ENCODE measurements around the gene PDLIM4. TPM values are rescaled to one million over a fixed set of nuclear protein-coding genes. Genes with fewer than 3 reads are reported as not detected.

The PDLIM4 gene
- total RNA-seq, 1 donor from 2014 or later, result 118 TPM

DNA sequence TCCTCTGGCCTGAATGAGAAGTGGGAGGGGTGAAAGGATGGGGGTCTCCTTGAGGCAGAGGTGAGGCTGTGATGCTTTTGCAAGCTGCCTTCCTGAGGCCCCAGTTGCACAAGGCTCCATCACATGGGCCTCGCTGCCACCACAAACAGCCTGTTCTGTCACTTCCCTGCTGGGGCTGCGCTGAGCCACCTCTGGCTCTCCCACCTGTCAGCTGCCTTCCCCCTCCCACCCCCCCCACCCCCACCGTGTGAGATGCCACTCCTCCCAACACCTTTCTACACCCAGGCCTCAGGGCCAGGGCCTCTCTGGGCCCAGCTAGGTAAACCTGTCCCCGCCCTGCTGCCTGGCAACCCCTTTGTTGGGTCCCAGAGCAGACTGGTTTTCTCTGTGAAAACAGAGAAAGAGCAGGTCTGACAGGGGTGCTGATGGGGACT, 4.5 kb upstream of the PDLIM4 start:
- DNase-seq (ENCODE audit: extremely low read depth, low read depth, low spot score), result no peak

DNA sequence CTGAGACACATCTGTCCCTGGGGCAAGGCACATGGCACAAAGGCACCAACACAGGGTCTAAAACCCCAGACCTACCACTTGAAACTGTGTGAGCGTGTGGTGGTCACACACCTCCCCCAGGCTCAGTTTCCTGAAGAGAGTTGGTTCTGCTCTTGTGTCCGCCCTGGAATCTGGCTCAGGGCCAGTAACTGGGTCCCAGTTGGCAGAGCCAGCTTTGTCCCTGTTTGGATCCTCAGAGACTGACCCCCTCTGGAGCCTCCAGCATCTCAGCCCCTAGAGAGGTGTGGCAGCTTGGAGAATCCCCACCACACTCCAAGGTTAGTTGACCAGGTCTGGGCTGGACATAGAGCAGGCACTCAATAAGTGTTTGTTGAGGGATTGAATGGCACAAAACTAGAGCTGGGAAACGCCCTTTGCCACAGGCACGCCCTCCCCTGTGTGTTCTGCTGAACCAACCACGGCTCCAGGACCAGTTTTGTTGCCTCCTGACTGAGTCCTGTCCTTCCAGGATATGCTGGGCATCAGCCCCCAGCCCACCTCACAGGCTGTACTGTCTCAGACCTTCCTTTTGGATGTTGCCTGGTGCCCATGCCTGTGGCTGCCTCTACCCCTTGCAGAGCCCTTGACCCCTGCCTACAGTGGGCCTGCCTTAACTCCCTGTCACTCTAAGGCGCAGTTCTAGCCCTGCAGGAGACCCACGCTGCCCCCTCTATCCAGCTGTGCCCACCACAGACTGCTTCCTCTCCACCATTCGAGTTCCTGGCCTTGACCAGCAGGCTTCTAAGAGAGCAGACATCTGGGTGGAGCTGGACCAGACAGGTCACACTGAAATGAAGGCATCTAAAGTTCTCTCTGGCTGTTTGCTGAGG, 3.8 kb upstream of the PDLIM4 start:
- no peak for DNase-seq (ENCODE audit: extremely low read depth, low read depth, low spot score)

- no peak for DNase-seq (ENCODE audit: extremely low read depth, low read depth, low spot score)
Observed at GRCh38 chr5:132254321-132254977, 3.0 kb upstream of the PDLIM4 start.

DNA sequence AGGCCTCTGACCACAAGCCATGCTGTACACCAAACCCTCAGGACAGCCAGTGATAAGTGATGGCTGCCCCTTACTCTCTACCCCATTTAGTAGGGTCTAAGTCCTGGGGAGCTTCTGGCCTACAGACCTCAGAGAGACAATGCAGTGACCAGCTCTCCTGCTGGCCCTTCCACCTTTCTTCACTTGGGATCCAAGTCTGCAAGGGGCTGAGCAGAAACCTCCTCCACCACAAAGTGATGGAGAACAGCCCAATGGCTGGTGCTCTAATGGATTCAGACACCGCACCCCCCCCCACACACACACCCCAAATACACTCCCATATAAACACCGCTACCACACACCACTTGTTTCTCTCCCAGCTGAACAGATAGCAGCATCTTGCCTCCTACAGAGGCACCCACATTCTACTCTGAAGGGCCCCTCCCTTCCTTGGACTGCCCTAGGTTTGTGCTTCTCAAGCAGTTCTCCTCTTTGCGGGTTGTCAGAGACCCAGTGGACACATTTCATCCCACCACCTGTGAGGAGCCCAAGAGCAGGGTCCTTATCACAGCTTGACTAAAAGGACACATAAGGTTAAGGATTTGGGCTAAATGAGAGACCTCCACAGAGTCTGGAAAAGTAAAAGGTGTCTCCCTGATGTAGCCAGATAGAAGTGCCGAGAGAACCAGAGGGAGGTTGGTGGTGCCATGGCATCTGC, 1.3 kb upstream of the PDLIM4 start:
- no peak for DNase-seq (ENCODE audit: extremely low read depth, low read depth, low spot score)

DNA sequence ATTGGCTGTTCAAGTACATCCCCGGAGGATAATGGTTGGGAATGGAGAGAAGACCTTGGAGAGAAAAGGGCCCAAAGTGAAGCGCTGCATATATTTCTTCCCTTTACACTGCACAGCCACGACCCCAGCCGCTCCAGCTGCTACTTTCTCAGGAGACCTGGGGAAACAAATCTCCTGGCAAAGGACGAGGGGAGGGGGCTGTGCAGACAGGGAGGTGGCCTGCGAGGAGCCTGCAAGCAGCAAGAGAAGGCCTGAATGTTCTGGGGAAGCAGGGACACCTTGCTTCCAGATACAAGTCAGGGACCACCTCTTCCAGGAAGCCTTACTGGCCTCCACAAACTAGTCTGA, 739 bp upstream of the PDLIM4 start:
- no peak for DNase-seq (ENCODE audit: extremely low read depth, low read depth, low spot score)

DNA sequence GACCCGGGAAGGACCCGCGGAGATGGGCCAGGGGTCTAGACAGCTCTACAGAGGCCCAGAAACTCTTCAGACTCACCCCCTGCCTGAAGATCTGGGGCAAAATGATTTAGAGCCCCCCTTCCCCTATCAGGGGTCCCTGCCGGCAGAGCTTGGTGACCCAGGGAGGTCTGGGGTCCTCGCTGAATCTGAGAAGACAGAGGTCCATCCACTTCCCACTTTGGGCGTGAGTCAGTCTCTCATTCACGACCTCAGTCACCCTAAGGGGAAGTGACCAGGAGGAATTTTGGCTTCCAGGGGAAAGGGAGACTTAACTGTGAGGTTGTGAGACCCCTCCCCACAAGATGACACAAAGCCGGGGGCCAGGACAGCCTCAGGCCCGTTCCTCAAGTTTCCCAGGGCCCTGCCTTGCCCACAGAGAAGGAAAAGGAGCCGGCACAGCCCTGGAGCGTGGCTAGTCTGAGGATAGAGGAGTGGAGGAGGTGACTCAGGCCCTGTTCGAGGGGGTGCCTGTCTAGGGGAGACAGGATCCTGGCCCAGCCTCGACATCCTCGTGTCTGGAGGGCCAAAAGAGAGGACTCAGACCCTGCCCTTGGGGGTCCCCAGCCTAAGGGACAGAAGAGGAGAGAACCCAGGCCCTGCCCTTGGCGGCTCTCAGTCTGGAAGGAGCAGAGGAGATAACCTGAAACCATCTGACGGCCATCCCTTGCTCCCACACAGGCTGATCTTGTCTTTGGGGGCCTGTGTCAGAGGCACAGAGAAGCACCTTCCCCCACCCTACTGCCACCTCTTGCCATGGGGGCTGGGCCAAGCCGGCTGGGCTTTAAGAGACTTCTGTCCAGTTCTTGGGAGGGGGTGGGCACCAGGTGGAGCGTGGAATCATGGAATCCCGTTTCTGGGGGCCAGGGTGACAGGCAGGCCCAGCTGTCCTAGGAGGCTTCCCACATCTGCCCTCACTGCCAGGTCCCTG, 889 bp downstream of the PDLIM4 start:
- no peak for DNase-seq (ENCODE audit: extremely low read depth, low read depth, low spot score)

GRCh38 chr5:132259069-132259851, 1.8 kb downstream of the PDLIM4 start:
- DNase-seq (ENCODE audit: extremely low read depth, low read depth, low spot score), result no peak

DNA sequence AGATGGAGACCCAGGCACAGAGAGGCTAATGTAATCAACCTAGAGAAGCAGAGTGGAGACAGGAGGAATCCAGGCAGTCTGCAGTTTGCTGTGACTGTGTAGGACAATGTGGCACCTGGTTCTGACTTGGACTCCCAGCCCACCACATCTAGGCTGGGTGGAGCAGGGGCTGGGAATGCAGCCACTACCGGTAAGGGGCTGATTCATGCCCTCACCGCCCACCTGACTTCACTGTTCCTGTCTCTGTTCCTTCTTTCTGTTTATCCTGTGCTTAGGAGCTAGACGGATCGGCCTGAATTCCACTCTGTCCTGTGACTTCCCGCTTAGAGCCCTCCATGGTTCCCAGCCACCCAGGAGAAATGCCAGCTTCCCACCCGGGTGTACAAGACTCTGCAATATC, 2.6 kb downstream of the PDLIM4 start:
- no peak for DNase-seq (ENCODE audit: extremely low read depth, low read depth, low spot score)

DNA sequence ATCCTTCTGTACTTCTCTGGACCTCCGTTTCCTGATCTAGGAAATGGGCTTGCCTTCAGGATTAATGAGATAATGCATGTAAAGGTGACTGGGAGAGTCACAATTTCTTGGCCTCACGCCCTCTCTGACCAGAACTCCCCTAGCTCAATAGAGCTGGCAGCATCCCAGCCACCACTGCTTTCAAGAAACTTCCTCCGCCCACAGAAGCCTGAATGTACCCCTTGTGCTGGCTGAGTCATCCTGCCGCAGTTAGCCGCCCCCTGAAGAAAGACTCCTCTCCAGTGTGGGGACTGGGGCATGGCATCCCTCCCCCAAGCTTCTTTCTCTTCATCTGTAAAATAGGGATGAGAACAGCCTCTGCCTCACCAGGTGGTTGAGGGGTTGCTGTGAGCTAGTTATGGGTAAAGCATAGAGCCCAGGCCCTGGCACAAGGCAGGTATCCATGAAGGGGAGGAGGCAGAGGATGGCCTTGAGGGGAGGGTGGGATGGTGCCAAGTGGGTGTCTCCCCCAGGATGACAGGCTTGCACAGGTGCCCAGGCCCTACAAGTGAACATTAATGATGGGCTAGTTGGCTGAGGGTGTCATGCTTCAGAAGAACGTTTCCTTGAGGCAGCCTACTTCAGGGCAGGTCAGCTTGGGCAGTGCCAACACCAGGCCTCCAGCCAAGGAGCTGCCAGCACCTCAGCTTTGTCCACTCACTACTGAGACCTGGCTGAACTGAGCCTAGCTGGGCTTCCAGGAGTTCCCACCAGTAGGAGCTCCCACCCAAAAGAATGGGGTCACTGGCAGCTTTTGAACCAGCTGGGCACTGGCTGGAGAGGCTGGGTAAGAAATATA, 3.4 kb downstream of the PDLIM4 start:
- DNase-seq (ENCODE audit: extremely low read depth, low read depth, low spot score), result no peak

DNA sequence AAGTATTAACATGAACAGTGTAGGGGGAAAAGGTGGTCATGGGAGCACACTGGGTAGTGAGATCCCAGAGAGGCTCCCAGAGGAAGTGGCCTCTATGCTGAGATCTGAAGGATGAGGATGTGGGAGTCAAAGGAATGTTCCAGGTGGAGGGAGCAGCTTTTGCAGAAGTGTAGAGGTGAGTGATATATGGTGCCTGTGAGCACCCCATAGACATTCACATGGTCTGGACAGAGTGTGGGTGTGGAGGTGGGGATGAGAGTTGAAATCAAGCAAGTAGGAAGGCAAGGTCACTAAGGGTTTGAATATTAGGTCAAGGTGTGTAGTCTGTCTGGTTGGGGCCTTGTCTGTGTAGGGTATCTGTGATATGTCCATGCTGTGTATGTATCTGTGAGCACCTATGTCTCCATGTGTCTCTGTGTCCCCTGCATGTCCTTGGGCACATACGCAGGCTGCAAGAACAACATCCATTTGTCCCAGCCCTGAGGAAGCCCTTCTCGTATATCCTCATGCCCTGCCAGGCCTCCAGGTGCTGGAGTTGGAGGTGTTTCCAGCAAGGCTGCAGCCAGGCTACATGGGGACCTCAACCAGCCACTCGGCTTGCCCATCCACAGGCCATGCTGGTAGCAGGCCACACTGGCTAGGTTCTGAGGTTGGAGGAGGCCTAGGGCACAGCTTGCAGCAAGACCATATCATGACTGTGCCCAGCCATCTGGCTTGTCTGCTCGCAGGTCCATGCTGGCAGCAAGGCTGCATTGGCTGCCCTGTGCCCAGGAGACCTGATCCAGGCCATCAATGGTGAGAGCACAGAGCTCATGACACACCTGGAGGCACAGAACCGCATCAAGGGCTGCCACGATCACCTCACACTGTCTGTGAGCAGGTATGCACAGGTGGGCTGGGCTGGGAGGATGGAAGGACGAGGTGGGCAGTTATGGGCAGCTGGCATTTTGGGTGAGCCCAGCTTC, 4.7 kb downstream of the PDLIM4 start:
- no peak for DNase-seq (ENCODE audit: extremely low read depth, low read depth, low spot score)

DNA sequence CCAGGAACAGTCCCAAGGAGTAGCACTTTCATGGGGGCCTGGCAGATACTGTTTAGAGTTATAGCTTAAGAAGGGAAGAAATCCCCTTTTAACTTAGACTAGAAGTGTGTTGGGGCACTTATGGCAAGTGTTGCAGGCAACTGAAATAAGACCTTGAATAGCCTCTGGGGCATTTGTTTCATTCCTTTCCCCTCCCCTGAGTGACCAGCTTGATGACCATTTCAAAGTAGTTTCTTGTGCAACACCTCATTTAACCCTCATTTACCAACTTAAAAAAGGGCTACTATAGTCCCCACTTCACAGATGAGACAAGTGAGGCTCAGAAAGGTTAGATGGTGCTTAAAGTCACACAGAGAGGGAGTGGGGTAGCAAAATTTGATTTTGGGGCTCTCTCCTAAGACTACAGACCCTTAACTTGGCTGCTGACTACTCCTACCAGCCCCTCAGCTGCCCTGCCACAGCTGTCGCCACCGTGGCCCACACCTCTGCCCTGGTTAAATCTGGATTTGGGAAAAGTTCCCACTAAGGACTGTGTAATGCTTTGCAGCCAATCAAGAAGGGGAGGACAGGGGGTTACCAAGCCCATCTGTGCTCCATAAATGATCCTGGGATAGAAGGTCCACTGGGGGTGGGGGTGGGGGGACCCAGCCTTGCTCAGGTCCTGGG, 5.5 kb downstream of the PDLIM4 start:
- no peak for DNase-seq (ENCODE audit: extremely low read depth, low read depth, low spot score)

- DNase-seq (ENCODE audit: extremely low read depth, low read depth, low spot score), result no peak
Observed at GRCh38 chr5:132263548-132264261, 6.2 kb downstream of the PDLIM4 start.

GRCh38 chr5:132264546-132265335, 7.2 kb downstream of the PDLIM4 start:
- no peak for DNase-seq (ENCODE audit: extremely low read depth, low read depth, low spot score)

DNA sequence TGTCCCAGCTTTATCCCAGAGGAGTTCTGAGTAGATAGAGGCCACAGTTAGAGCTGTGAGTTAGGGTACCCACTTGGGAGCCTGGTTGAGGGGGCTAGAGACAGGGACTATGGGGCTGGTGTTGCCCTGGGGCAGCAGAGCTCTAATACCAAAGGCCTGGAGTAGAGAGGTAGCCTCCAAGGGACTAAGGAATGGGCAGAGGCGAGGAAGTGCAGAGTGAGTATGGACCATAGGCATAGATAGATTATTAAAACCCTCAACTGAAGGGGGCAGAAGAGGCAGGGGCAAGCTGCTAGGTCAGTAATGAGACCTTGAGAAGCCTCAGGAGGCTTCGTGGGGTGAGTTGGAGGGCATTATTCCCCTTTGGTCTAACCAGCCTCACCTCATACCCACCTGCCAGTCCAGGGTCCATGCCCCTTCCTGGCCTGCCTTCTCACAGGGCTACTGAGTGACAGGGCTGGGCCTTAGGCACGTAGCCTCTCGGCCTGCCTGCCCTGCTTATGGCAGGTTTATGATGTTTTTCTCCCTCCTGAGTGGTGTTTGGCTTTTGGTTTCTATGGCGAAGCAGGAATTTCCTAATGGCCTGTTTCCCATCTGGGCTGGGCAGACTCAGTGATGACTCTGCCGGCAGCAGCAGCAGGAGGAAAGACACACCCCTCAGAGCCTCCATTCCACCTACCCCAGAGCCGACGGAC, 8.0 kb downstream of the PDLIM4 start:
- DNase-seq (ENCODE audit: extremely low read depth, low read depth, low spot score), result peak; percentile 85

Data from glomerular endothelial cell (primary cell).